H9 (cell line): Measurements from ENCODE around the gene PARVB. TPM values are rescaled to one million over a fixed set of nuclear protein-coding genes. Genes with fewer than 3 reads are reported as not detected.

Source experiments
- DNase-seq: peaks from one replicate; pipeline ENCODE4 v3.0.0-alpha.2; 2017
- H2AFZ ChIP-seq: one replicate; pipeline ENCODE4 v1.6.1; 2013; ENCODE audit warnings: mild to moderate bottlenecking, low read length, control low read depth, moderate library complexity
- H2AK5ac ChIP-seq: 2 replicates; pipeline ENCODE4 v1.6.1; 2013; ENCODE audit warnings: low read length, control low read depth, mixed read lengths; ENCODE audit not compliant: insufficient read length
- H2BK120ac ChIP-seq: one replicate; pipeline ENCODE4 v1.6.1; 2013; ENCODE audit warnings: low read depth, mild to moderate bottlenecking, low read length, control low read depth, inconsistent platforms; ENCODE audit not compliant: poor library complexity, severe bottlenecking
- H2BK12ac ChIP-seq: 2 replicates; pipeline ENCODE4 v1.6.1; 2013; ENCODE audit warnings: low read length, control low read depth, mixed read lengths, low read depth; ENCODE audit not compliant: insufficient read length
- H2BK15ac ChIP-seq: 2 replicates; pipeline ENCODE4 v1.6.1; 2013; ENCODE audit warnings: low read depth, low read length, control low read depth
- H2BK20ac ChIP-seq: one replicate; pipeline ENCODE4 v1.6.1; 2013; ENCODE audit warnings: low read depth, mild to moderate bottlenecking, low read length, control low read depth, inconsistent platforms; ENCODE audit not compliant: poor library complexity, severe bottlenecking
- H2BK5ac ChIP-seq: 2 replicates; pipeline ENCODE4 v1.6.1; 2013; ENCODE audit warnings: low read length, control low read depth, mixed read lengths; ENCODE audit not compliant: insufficient read length
- H3K14ac ChIP-seq: 2 replicates; pipeline ENCODE4 v1.6.1; 2013; ENCODE audit warnings: low read length, control low read depth; ENCODE audit not compliant: insufficient read depth
- H3K18ac ChIP-seq: 2 replicates; pipeline ENCODE4 v1.6.1; 2013; ENCODE audit warnings: low read depth, mild to moderate bottlenecking, mixed read lengths, low read length, control low read depth; ENCODE audit not compliant: insufficient read length
- H3K23ac ChIP-seq: 2 replicates; pipeline ENCODE4 v1.6.1; 2013; ENCODE audit warnings: low read length, control low read depth, mixed read lengths, low read depth; ENCODE audit not compliant: insufficient read length
- H3K23me2 ChIP-seq: 2 replicates; pipeline ENCODE4 v1.6.1; 2013; ENCODE audit warnings: low read depth, mild to moderate bottlenecking, mixed read lengths, low read length, control low read depth; ENCODE audit not compliant: insufficient read length, poor library complexity, severe bottlenecking
- H3K27ac ChIP-seq: 2 replicates; pipeline ENCODE4 v1.5.1; 2013; ENCODE audit warnings: low read length, control low read depth, mixed read lengths, low read depth; ENCODE audit not compliant: insufficient read length
- H3K27me3 ChIP-seq: 2 replicates; pipeline ENCODE4 v1.6.1; 2013; ENCODE audit warnings: low read length, control low read depth, inconsistent platforms; ENCODE audit not compliant: insufficient read depth
- H3K4ac ChIP-seq: 2 replicates; pipeline ENCODE4 v1.6.1; 2013; ENCODE audit warnings: low read depth, mild to moderate bottlenecking, control low read depth, inconsistent platforms, low read length, moderate library complexity
- H3K4me1 ChIP-seq: 2 replicates; pipeline ENCODE4 v1.6.1; 2013; ENCODE audit warnings: low read length, control low read depth, inconsistent platforms; ENCODE audit not compliant: insufficient read depth
- H3K4me2 ChIP-seq: 2 replicates; pipeline ENCODE4 v1.6.1; 2013; ENCODE audit warnings: low read length, control low read depth, mixed read lengths; ENCODE audit not compliant: insufficient read length, insufficient read depth
- H3K56ac ChIP-seq: 2 replicates; pipeline ENCODE4 v1.6.1; 2013; ENCODE audit warnings: low read depth, mild to moderate bottlenecking, mixed read lengths, low read length, control low read depth; ENCODE audit not compliant: insufficient read length
- H3K79me1 ChIP-seq: 2 replicates; pipeline ENCODE4 v1.6.1; 2013; ENCODE audit warnings: low read depth, mild to moderate bottlenecking, moderate library complexity, low read length, control low read depth, inconsistent platforms; ENCODE audit not compliant: insufficient read depth, poor library complexity, severe bottlenecking
- H3K79me2 ChIP-seq: 2 replicates; pipeline ENCODE4 v1.6.1; 2013; ENCODE audit warnings: low read length, control low read depth, inconsistent platforms; ENCODE audit not compliant: insufficient read depth
- H3K9ac ChIP-seq: 2 replicates; pipeline ENCODE4 v1.6.1; 2013; ENCODE audit warnings: low read length, control low read depth, mixed read lengths; ENCODE audit not compliant: insufficient read length; ENCODE audit errors: extremely low read depth
- H3K9me3 ChIP-seq: one replicate; pipeline ENCODE4 v1.6.1; 2013; ENCODE audit warnings: low read depth, low read length, inconsistent platforms; ENCODE audit not compliant: control insufficient read depth
- H3T11ph ChIP-seq: one replicate; pipeline ENCODE4 v1.6.1; 2013; ENCODE audit warnings: mild to moderate bottlenecking, low read length, control low read depth, inconsistent platforms
- H4K20me1 ChIP-seq: one replicate; pipeline ENCODE4 v1.6.1; 2013; ENCODE audit not compliant: control insufficient read depth, insufficient read length, insufficient read depth
- H4K5ac ChIP-seq: 2 replicates; pipeline ENCODE4 v1.6.1; 2013; ENCODE audit warnings: low read depth, mild to moderate bottlenecking, mixed read lengths, low read length, control low read depth; ENCODE audit not compliant: insufficient read length
- H4K8ac ChIP-seq: replicated peaks from 2 replicates; pipeline ENCODE4 v1.6.1; 2013; ENCODE audit warnings: low read length, control low read depth, mixed read lengths, low read depth; ENCODE audit not compliant: insufficient read length
- H4K91ac ChIP-seq: 2 replicates; pipeline ENCODE4 v1.6.1; 2013; ENCODE audit warnings: low read depth, mild to moderate bottlenecking, moderate library complexity, mixed read lengths, low read length, control low read depth; ENCODE audit not compliant: insufficient read length
- H3K27ac Mint-ChIP-seq, 3 experiments: 2 replicates in 2 of 3; 3 replicates in 1 of 3; pipeline ENCODE4 v1.8.0; 2020 to 2021; ENCODE audit warnings: mixed read lengths in 3 of 3, mild to moderate bottlenecking in 1 of 3, moderate library complexity in 1 of 3
- H3K27me3 Mint-ChIP-seq: 2 replicates; pipeline ENCODE4 v1.8.0; 2021; ENCODE audit warnings: low read depth, mild to moderate bottlenecking, moderate library complexity, mixed read lengths
- H3K36me3 Mint-ChIP-seq, 3 experiments: 2 replicates in 2 of 3; 3 replicates in 1 of 3; pipeline ENCODE4 v1.8.0; 2020 to 2021; ENCODE audit warnings: low read depth in 3 of 3, mixed read lengths in 3 of 3; ENCODE audit not compliant: insufficient read depth in 1 of 3
- H3K4me1 Mint-ChIP-seq, 2 experiments: 2 replicates each; pipeline ENCODE4 v1.8.0; 2020; ENCODE audit warnings: mixed read lengths in 2 of 2
- H3K4me3 Mint-ChIP-seq, 2 experiments: 2 replicates in 1 of 2; 3 replicates in 1 of 2; pipeline ENCODE4 v1.8.0; 2020 to 2021; ENCODE audit warnings: mild to moderate bottlenecking in 2 of 2, mixed read lengths in 2 of 2, moderate library complexity in 1 of 2
- H3K9me3 Mint-ChIP-seq, 2 experiments: 2 replicates in 1 of 2; 3 replicates in 1 of 2; pipeline ENCODE4 v1.8.0; 2020; ENCODE audit warnings: mild to moderate bottlenecking in 2 of 2, mixed read lengths in 2 of 2, moderate library complexity in 1 of 2
- WGBS: extraction: QIAGEN DNeasy Blood & Tissue Kit; methylation state at CpG from one replicate; pipeline ENCODE4 v1.1.7; 2013; ENCODE audit warnings: missing lambda C conversion rate, low lambda C conversion rate, mixed read lengths; ENCODE audit not compliant: insufficient read length; ENCODE audit errors: extremely low coverage; 5-methylcytosine and 5-hydroxymethylcytosine counted together
- total RNA-seq: library from RNA; stranded (reverse); gene quantifications from 2 replicates; pipeline ENCODE4 v1.2.1, GENCODE V29; 2021
- TF ChIP-seq, protein P1 (sequence below): fragments of 200-600 bp; sonication (generic); conservative IDR thresholded peaks from 3 replicates; pipeline ENCODE4 v1.8.0; 2021; ENCODE audit warnings: antibody characterized with exemption, mild to moderate bottlenecking

PARVB gene
- total RNA-seq, 1 experiment from 2014 or later = 15.6 TPM

DNA sequence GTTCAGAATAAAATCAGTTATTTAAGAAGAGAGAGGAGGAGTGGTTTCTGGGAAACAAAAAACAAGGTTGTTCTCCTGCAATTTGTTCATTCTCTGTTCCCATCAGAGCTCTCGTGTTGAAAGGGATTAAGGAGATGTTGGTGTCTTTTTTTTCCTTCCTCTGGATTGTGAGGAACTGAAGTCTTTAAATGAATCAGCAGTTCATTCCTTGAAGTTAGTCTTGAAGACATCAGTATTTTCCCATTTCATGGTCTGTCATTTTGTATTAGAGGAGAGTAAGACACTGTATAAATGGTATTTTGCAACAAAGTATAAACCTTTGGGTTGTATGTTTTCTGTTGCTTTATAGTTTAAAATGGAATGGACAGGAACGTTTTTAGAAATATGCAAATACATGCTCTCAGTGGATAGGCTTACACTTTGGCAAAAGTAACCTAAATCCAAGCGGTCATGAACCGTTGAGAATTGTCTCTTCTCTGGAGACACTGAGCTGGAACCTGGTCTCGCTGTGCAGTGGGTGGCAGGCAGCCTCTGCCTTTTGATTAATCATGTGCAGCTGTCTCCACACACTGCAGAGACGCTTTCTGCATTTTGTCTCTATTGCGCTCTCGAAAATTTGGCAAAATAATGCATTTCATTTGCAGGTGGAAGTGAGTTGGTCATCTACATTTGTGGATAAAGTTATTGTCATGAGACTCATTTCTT, 35.8 kb upstream of the PARVB start:
- H3K23ac ChIP-seq = no peak overlapping the region
- H3K27me3 Mint-ChIP-seq = no peaks in the 10 kb centered on the region
- H3K4me1 Mint-ChIP-seq = peaks cover under 1 to 3% of the 10 kb centered on the region in 2 experiments; a peak in 3 of 4 replicates
- H4K91ac ChIP-seq = no peak overlapping the region
- H3K4ac ChIP-seq = no peak overlapping the region
- no peak overlapping the region for H2BK12ac ChIP-seq
- no peak for DNase-seq
- TF ChIP-seq, protein P1, sequence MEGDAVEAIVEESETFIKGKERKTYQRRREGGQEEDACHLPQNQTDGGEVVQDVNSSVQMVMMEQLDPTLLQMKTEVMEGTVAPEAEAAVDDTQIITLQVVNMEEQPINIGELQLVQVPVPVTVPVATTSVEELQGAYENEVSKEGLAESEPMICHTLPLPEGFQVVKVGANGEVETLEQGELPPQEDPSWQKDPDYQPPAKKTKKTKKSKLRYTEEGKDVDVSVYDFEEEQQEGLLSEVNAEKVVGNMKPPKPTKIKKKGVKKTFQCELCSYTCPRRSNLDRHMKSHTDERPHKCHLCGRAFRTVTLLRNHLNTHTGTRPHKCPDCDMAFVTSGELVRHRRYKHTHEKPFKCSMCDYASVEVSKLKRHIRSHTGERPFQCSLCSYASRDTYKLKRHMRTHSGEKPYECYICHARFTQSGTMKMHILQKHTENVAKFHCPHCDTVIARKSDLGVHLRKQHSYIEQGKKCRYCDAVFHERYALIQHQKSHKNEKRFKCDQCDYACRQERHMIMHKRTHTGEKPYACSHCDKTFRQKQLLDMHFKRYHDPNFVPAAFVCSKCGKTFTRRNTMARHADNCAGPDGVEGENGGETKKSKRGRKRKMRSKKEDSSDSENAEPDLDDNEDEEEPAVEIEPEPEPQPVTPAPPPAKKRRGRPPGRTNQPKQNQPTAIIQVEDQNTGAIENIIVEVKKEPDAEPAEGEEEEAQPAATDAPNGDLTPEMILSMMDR = no peak
- no peak overlapping the region for H4K8ac ChIP-seq
- H3K9me3 ChIP-seq = no peaks in the 10 kb centered on the region
- no peak overlapping the region for H3K9ac ChIP-seq
- WGBS = no CpG with 5 or more reads among the region's 8 CpGs
- no peak overlapping the region for H2BK15ac ChIP-seq
- no peaks in the 10 kb centered on the region for H3K79me1 ChIP-seq
- no peak overlapping the region for H3K4me2 ChIP-seq
- H2BK120ac ChIP-seq = no peak overlapping the region
- H3T11ph ChIP-seq = no peak overlapping the region
- H2BK20ac ChIP-seq = no peak overlapping the region
- no peak overlapping the region for H3K18ac ChIP-seq
- H3K27me3 ChIP-seq = no peaks in the 10 kb centered on the region
- H4K20me1 ChIP-seq = no peaks in the 10 kb centered on the region
- no peak overlapping the region for H3K4me3 Mint-ChIP-seq
- H3K27ac ChIP-seq = no peak overlapping the region
- H2AK5ac ChIP-seq = no peak overlapping the region
- no peak overlapping the region for H3K14ac ChIP-seq
- no peak overlapping the region for H2AFZ ChIP-seq
- H3K9me3 Mint-ChIP-seq = no peaks in the 10 kb centered on the region
- H3K36me3 Mint-ChIP-seq = peaks cover 18 to 80% (median 71%) of the 10 kb centered on the region in 3 experiments; a peak in 6 of 7 replicates
- H3K56ac ChIP-seq = no peak overlapping the region
- H3K4me1 ChIP-seq = no peaks in the 10 kb centered on the region
- H2BK5ac ChIP-seq = no peak overlapping the region
- no peak overlapping the region for H4K5ac ChIP-seq
- no peaks in the 10 kb centered on the region for H3K79me2 ChIP-seq
- H3K23me2 ChIP-seq = no peaks in the 10 kb centered on the region
- H3K27ac Mint-ChIP-seq = no peak overlapping the region
